DMS79 treated with DMSO at 0.1 percent for 48 hours (cell line): ENCODE data around the gene RPL9.
"Not testable (repeated sequence)": the region's sequence is repeated elsewhere in the genome, so short reads cannot be mapped to it uniquely, and the experiment has no call there.

Experiments
- DNase-seq: peaks from one replicate; lab custom pipeline; 2025; lab: John Stamatoyannopoulos, UW

The RPL9 gene

DNA sequence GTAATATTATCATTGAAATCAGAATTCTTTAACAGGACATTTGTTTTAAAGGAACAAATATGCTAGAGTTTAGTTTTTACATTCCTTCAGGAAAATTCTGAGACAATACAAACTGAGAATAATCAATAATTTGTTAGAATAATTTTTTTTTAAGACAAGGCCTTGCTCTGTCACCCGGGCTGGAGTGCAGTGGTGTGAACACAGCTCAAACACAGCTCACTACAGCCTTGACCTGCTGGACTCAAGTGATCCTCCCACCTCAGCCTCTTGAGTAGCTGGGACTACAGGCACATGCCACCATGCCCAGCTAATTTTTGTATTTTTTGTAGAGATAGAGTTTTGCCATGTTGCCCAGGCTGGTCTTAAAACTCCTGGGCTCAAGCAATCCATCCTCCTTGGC, 33.4 kb downstream of the RPL9 start:
- DNase-seq = not testable (repeated sequence)

DNA sequence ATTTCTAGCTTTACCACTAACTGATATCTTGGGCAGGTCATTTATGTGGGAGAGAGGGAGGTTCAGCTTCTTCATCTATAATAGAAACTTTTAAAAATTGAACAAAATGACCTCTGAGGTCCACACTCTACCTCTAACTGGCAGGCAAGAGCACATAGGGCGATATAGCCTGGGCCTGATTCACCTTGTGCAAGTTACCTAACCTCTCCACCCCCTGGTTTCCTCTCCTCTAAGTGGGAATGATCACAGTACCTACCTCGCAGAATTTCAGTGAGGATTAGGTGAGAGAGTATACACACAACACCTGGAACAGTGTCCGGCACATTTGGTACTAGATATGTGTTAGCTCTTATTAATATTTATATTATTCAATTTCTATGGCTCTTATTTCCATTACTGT, 36.5 kb downstream of the RPL9 start:
- DNase-seq = no peak

DNA sequence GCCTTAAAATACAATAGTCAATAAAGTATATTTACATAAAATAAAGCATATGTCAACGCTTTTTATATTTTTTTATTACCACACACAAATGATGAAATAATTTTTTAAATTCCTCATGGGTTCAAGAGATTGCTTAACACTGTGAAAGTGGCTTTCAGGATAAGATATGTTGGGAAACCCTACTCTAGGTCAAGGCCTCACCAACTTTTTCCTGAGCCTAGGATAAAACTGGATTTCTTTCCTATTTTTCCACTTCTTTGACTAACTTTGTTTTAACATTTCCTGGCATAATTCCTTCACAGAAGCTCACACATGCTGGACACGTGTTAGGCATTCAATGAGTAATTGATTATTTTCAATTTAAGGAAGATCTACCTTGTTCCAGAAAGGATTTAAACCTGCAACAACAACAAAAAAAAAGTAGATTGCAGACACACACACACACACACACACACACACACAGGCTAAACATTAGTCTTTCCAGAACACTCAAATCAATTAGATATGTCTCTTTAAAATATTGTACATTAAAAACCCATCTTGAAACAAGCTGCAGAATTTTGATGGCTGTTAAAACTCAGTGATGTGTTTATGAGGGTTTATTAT, 42.9 kb downstream of the RPL9 start:
- no peak for DNase-seq

DNA sequence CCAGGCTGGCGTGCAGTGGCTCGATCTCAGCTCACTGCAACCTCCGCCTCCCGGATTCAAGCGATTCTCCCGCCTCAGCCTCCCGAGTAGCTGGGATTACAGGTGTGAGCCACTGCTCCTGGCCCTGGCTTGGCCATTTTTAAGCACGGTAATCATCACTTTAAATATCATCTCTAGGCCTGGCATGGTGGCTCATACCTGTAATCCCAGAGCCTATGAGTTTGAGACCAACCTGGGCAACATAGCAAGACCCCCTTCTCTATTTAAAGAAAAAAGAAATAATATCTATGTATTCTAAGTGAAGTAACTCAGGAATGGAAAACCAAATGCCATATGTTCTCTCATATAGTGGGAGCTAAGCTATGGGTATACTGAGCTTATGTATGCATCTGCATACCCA, 47.2 kb downstream of the RPL9 start:
- DNase-seq = not testable (repeated sequence)

DNA sequence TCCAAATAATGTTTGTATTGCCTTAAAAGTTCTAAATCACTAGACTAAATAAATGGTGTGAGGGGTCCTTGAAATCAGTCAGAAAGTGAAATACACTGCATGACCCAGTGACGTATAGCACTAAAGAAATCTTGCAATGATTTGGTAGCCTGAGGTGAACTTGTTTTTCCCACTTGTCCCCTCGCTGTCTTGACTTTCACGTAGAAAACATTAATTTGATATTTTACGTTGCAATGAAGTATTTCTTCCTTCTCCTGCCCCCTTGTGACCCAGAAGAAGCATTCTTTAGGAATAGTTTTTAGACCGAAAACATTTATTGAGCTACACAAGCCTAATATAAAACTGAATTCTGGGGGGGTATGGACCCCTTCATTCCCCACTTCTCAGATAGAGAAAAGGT, 48.3 kb downstream of the RPL9 start:
- DNase-seq = no peak

DNA sequence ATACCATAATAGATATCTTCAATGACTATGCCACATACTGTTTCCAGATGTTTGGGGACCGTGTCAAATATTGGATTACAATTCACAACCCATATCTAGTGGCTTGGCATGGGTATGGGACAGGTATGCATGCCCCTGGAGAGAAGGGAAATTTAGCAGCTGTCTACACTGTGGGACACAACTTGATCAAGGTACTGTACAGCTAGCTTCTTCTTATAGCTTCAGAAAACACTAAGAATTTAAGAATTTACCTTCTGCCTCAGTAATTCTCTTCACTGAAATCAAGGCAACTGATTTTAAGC, 51.2 kb downstream of the RPL9 start:
- no peak for DNase-seq

DNA sequence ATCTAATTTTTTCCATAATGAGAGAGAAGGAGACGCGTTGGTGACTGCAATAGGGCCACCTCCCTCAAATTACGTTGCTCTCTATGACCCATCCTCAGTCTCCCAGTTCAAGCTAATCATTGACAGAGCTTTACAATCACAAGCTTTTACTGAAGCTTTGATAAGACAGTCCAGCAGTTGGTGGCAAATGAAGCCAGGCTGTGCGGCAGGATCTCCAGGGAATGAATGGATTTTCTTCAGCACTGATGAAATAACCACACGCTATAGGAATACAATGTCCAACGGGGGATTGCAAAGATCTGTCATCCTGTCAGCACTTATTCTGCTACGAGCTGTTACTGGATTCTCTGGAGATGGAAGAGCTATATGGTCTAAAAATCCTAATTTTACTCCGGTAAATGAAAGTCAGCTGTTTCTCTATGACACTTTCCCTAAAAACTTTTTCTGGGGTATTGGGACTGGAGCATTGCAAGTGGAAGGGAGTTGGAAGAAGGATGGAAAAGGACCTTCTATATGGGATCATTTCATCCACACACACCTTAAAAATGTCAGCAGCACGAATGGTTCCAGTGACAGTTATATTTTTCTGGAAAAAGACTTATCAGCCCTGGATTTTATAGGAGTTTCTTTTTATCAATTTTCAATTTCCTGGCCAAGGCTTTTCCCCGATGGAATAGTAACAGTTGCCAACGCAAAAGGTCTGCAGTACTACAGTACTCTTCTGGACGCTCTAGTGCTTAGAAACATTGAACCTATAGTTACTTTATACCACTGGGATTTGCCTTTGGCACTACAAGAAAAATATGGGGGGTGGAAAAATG, 51.7 kb downstream of the RPL9 start, which contains the start of gene KLB:
TSS of gene KLB (plus strand) at position 168 of the 821 bp plus-strand sequence. CDS start at position 188, 20 bp downstream.
- no peak for DNase-seq
